B cell (primary cell): ENCODE measurements around the gene CRMP1. TPM values are rescaled to one million over a fixed set of nuclear protein-coding genes. Genes with fewer than 3 reads are reported as not detected.

Experiments
- ATAC-seq: fragments of 200-7000 bp; cut with Tn5 transposase; one replicate; pipeline ENCODE4 v1.10.0; 2021; ENCODE audit warnings: low read depth, mild to moderate bottlenecking, moderate number of reproducible peaks, moderate library complexity
- CTCF ChIA-PET: fragments of 350-600 bp; sonication (Branson Sonifier 250); formaldehyde crosslinking; loops from one replicate; lab custom pipeline; 2021; ENCODE audit warnings: antibody characterized with exemption, inconsistent platforms; lab: Charles Lee
- POLR2A ChIA-PET: fragments of 350-600 bp; sonication (Branson Sonifier 250); formaldehyde crosslinking; loops from one replicate; lab custom pipeline; 2021; ENCODE audit warnings: antibody characterized with exemption; lab: Charles Lee
- DNase-seq: peaks from one replicate; pipeline ENCODE4 v3.0.0; 2013
- H2AFZ ChIP-seq: 2 replicates; pipeline ENCODE4 v1.6.1; 2012; ENCODE audit warnings: mild to moderate bottlenecking, low read depth, low read length; ENCODE audit not compliant: insufficient read depth, poor library complexity, severe bottlenecking
- H3K27ac ChIP-seq, 2 donors: 1 replicate in 1 of 2; 2 replicates in 1 of 2; pipeline ENCODE4 v1.5.1; 2012 to 2013; ENCODE audit warnings: low read length in 2 of 2, mild to moderate bottlenecking in 2 of 2, moderate library complexity in 1 of 2
- H3K27me3 ChIP-seq, 4 experiments: fragments of 200-600 bp in 1 of 4; sonication (generic) in 1 of 4; replicated peaks in 1 of 4; 1 replicate in 2 of 4; 2 replicates in 2 of 4; pipeline versions ENCODE4 v1.6.1 to v1.7.0; 2013 to 2016; ENCODE audit warnings: low read length in 3 of 4, mild to moderate bottlenecking in 2 of 4, mixed read lengths in 1 of 4, moderate library complexity in 1 of 4; ENCODE audit not compliant: insufficient read depth in 4 of 4, control insufficient read depth in 3 of 4; ENCODE audit errors: control extremely low read depth in 1 of 4
- H3K36me3 ChIP-seq, 2 experiments: replicated peaks in 1 of 2; 1 replicate in 1 of 2; 2 replicates in 1 of 2; pipeline versions ENCODE4 v1.6.1 to v1.7.1; 2013; ENCODE audit warnings: low read length in 1 of 2; ENCODE audit not compliant: insufficient read depth in 2 of 2, control insufficient read depth in 1 of 2; ENCODE audit errors: control extremely low read depth in 1 of 2, extremely low read depth in 1 of 2
- H3K4me1 ChIP-seq, 2 donors: fragments of 200-600 bp in 1 of 2; sonication (generic) in 1 of 2; 1 replicate in 1 of 2; 2 replicates in 1 of 2; pipeline versions ENCODE4 v1.5.1 to v1.6.1; 2013 to 2017; ENCODE audit warnings: low read length in 2 of 2; ENCODE audit not compliant: control insufficient read depth in 2 of 2, insufficient read depth in 2 of 2
- H3K4me2 ChIP-seq: replicated peaks from 2 replicates; pipeline ENCODE3; 2012; ENCODE audit warnings: mild to moderate bottlenecking, low read depth, low read length; ENCODE audit not compliant: poor library complexity, severe bottlenecking
- H3K4me3 ChIP-seq, 5 experiments: fragments of 200-600 bp in 1 of 5; sonication (generic) in 1 of 5; 1 replicate in 3 of 5; 2 replicates in 2 of 5; pipeline versions ENCODE4 v1.5.1 to v1.7.0; 2011 to 2016; ENCODE audit warnings: low read length in 4 of 5, mild to moderate bottlenecking in 4 of 5, low read depth in 2 of 5, control low read depth in 1 of 5, moderate library complexity in 1 of 5; ENCODE audit not compliant: insufficient read depth in 1 of 5; ENCODE audit errors: control extremely low read depth in 1 of 5, extremely low read depth in 1 of 5
- H3K79me2 ChIP-seq: fragments of 200-600 bp; sonication (generic); one replicate; pipeline ENCODE4 v1.6.0; 2016; ENCODE audit warnings: low read length; ENCODE audit not compliant: control insufficient read depth, insufficient read depth
- H3K9ac ChIP-seq: fragments of 200-600 bp; sonication (generic); 2 replicates; pipeline ENCODE4 v1.6.1; 2017; ENCODE audit warnings: mild to moderate bottlenecking, low read length, moderate library complexity
- H3K9me3 ChIP-seq, 3 donors: one replicate each; pipeline versions ENCODE4 v1.6.1 to v1.7.1; 2013; ENCODE audit warnings: low read length in 2 of 3; ENCODE audit not compliant: control insufficient read depth in 2 of 3, insufficient read depth in 1 of 3; ENCODE audit errors: control extremely low read depth in 1 of 3
- H4K20me1 ChIP-seq: 2 replicates; pipeline ENCODE4 v1.6.0; 2012; ENCODE audit warnings: mild to moderate bottlenecking, low read length; ENCODE audit not compliant: insufficient read depth, control insufficient read depth, poor library complexity, severe bottlenecking
- H3K27ac Mint-ChIP-seq: one replicate; pipeline ENCODE4 v1.8.0; 2021; ENCODE audit warnings: mixed read lengths
- H3K27me3 Mint-ChIP-seq: one replicate; pipeline ENCODE4 v1.8.0; 2021; ENCODE audit warnings: mixed read lengths
- H3K4me1 Mint-ChIP-seq: one replicate; pipeline ENCODE4 v1.8.0; 2021; ENCODE audit warnings: mixed read lengths
- H3K4me3 Mint-ChIP-seq: one replicate; pipeline ENCODE4 v1.8.0; 2021; ENCODE audit warnings: mixed read lengths
- H3K9me3 Mint-ChIP-seq: one replicate; pipeline ENCODE4 v1.8.0; 2022; ENCODE audit warnings: mixed read lengths; ENCODE audit not compliant: insufficient read depth
- CTCF ChIP-seq: fragments of 200-600 bp; IDR thresholded peaks from one replicate; pipeline ENCODE4 v1.8.0; 2022; ENCODE audit warnings: antibody characterized with exemption, mild to moderate bottlenecking
- EZH2 ChIP-seq: IDR thresholded peaks from 2 replicates; pipeline ENCODE4 v1.6.1; 2012; ENCODE audit warnings: borderline replicate concordance, low read depth, mild to moderate bottlenecking, moderate library complexity, low read length; ENCODE audit not compliant: insufficient read depth, poor library complexity, severe bottlenecking
- WGBS: methylation state at CpG from one replicate; pipeline ENCODE4 v1.1.5; 2013; ENCODE audit warnings: missing lambda C conversion rate; ENCODE audit not compliant: insufficient coverage; 5-methylcytosine and 5-hydroxymethylcytosine counted together
- intact Hi-C: fragments of 100-400 bp; cut with micrococcal nuclease; formaldehyde crosslinking; loops from one replicate; pipeline ENCODE4 v1.10.0; 2022
- polyA plus RNA-seq: library from polyadenylated mRNA; depleted of rRNA; stranded (reverse); fragments of >200 nt; gene quantifications from 2 replicates; pipeline ENCODE4 v1.2.3, GENCODE V29; 2012
- total RNA-seq, 2 donors: library from RNA; stranded (reverse); fragments of 120-200 nt in 1 of 2; gene quantifications; 1 replicate in 1 of 2; 2 replicates in 1 of 2; pipeline versions ENCODE4 v1.2.3 to v1.2.4, GENCODE V29; 2013 to 2022

Gene CRMP1
- total and polyA plus RNA-seq, 2 donors (not counting 1 experiment from before 2014, with no cell fraction given) = 0.13 TPM; not detected in 1

- Mint-ChIP-seq H3K4me1 (no peaks in the 10 kb centered on the region), H3K9me3 (no peaks in the 10 kb centered on the region), H3K27ac (no peak overlapping the region), H3K27me3 (peaks cover 17% of the 10 kb centered on the region), H3K4me3 (no peak overlapping the region)
- Histone ChIP-seq H3K27me3 (no peaks in the 10 kb centered on the region), H3K79me2 (no peaks in the 10 kb centered on the region), H3K9ac (no peak overlapping the region), H3K4me1 (no peaks in the 10 kb centered on the region), H2AFZ (no peak overlapping the region), H3K36me3 (no peaks in the 10 kb centered on the region), H3K27ac (no peak overlapping the region), H4K20me1 (no peaks in the 10 kb centered on the region), H3K4me3 (no peak overlapping the region), H3K9me3 (peaks cover 0 to 3% (median 0%) of the 10 kb centered on the region in 3 donors), H3K4me2 (no peak overlapping the region)
- ChIA-PET POLR2A (no interaction called here), CTCF (no interaction called here)
- ATAC-seq (no peak), DNase-seq (no peak)
- no peak for TF ChIP-seq EZH2
- TF ChIP-seq CTCF = no peak
- intact Hi-C loops = no loop called here
- 86% methylated on average over 2 of the region's 4 CpGs for WGBS
Observed at GRCh38 chr4:5933116-5933515, 40.2 kb upstream of the CRMP1 start.

- no peak for DNase-seq
- no peaks in the 10 kb centered on the region for H3K79me2 ChIP-seq
- TF ChIP-seq CTCF (no peak), EZH2 (no peak)
- Mint-ChIP-seq H3K27ac (no peak overlapping the region), H3K27me3 (peaks cover 17% of the 10 kb centered on the region), H3K4me3 (no peak overlapping the region), H3K4me1 (peaks cover 6% of the 10 kb centered on the region), H3K9me3 (no peaks in the 10 kb centered on the region)
- CTCF ChIA-PET = no interaction called here
- H4K20me1 ChIP-seq = no peaks in the 10 kb centered on the region
- H3K9ac ChIP-seq = no peak overlapping the region
- no peak overlapping the region for H3K4me2 ChIP-seq
- POLR2A ChIA-PET = no interaction called here
- peaks cover 0 to 3% (median 0%) of the 10 kb centered on the region in 3 donors for H3K9me3 ChIP-seq
- H3K4me3 ChIP-seq = no peak overlapping the region
- H3K27ac ChIP-seq = no peak overlapping the region
- H3K27me3 ChIP-seq = no peaks in the 10 kb centered on the region
- no peak for ATAC-seq
- no peak overlapping the region for H2AFZ ChIP-seq
- H3K4me1 ChIP-seq = no peaks in the 10 kb centered on the region
- WGBS = 95% methylated on average over 6 of the region's 12 CpGs
- intact Hi-C loops = no loop called here
- no peaks in the 10 kb centered on the region for H3K36me3 ChIP-seq
Observed at GRCh38 chr4:5932035-5932568, 39.2 kb upstream of the CRMP1 start.
